Keratinocyte (primary cell): ENCODE measurements around the gene KMT2C. TPM values are rescaled to one million over a fixed set of nuclear protein-coding genes. Genes with fewer than 3 reads are reported as not detected.
"Not testable (repeated sequence)": the region's sequence is repeated elsewhere in the genome, so short reads cannot be mapped to it uniquely, and the experiment has no call there.

Experiments used
- DNase-seq: peaks from one replicate; pipeline ENCODE4 v3.0.0-alpha.2; 2011; ENCODE audit warnings: low read depth, missing footprints, low spot score
- FAIRE-seq: peaks from 2 replicates; lab custom pipeline; 2011; peaks lifted over from hg19 to GRCh38; lab: Jason Lieb, UNC
- H2AFZ ChIP-seq: 2 replicates; pipeline ENCODE4 v1.6.0; 2012; ENCODE audit warnings: low read length, control low read depth, inconsistent platforms; ENCODE audit not compliant: control insufficient read depth
- H3K27ac ChIP-seq: 2 replicates; pipeline ENCODE4 v1.5.1; 2011; ENCODE audit warnings: low read length; ENCODE audit not compliant: control insufficient read depth, insufficient read depth
- H3K27me3 ChIP-seq: 3 replicates; pipeline ENCODE4 v1.6.0; 2011; ENCODE audit warnings: low read length; ENCODE audit not compliant: control insufficient read depth, insufficient read depth; ENCODE audit errors: extremely low read depth
- H3K36me3 ChIP-seq, 2 experiments: 2 replicates in 1 of 2; 3 replicates in 1 of 2; pipeline ENCODE4 v1.5.1; 2011; ENCODE audit warnings: low read length in 2 of 2, mild to moderate bottlenecking in 1 of 2; ENCODE audit not compliant: control insufficient read depth in 2 of 2, insufficient read depth in 2 of 2; ENCODE audit errors: extremely low read depth in 1 of 2
- H3K4me1 ChIP-seq: 3 replicates; pipeline ENCODE4 v1.5.1; 2011; ENCODE audit warnings: low read length; ENCODE audit not compliant: control insufficient read depth, insufficient read depth; ENCODE audit errors: extremely low read depth
- H3K4me2 ChIP-seq: 3 replicates; pipeline ENCODE4 v1.6.0; 2011; ENCODE audit warnings: low read depth, low read length; ENCODE audit not compliant: control insufficient read depth, insufficient read depth; ENCODE audit errors: extremely low read depth
- H3K4me3 ChIP-seq, 3 experiments: fragments of 200-600 bp in 1 of 3; sonication (generic) in 1 of 3; 2 replicates in 2 of 3; 3 replicates in 1 of 3; pipeline ENCODE4 v1.5.1; 2011 to 2016; ENCODE audit warnings: low read length in 3 of 3, mild to moderate bottlenecking in 3 of 3, control low read depth in 2 of 3, inconsistent platforms in 1 of 3, low read depth in 1 of 3, mixed read lengths in 1 of 3, mixed run types in 1 of 3, moderate library complexity in 1 of 3; ENCODE audit not compliant: control insufficient read depth in 2 of 3, insufficient read depth in 2 of 3; ENCODE audit errors: extremely low read depth in 1 of 3
- H3K79me2 ChIP-seq: 2 replicates; pipeline ENCODE4 v1.6.0; 2012; ENCODE audit warnings: low read length; ENCODE audit not compliant: control insufficient read depth, insufficient read depth
- H3K9ac ChIP-seq: 3 replicates; pipeline ENCODE4 v1.6.0; 2011; ENCODE audit warnings: low read length; ENCODE audit not compliant: control insufficient read depth, insufficient read depth; ENCODE audit errors: extremely low read depth
- H3K9me1 ChIP-seq: 3 replicates; pipeline ENCODE4 v1.6.0; 2011; ENCODE audit warnings: low read length; ENCODE audit not compliant: control insufficient read depth, insufficient read depth; ENCODE audit errors: extremely low read depth
- H3K9me3 ChIP-seq: 2 replicates; pipeline ENCODE4 v1.5.1; 2012; ENCODE audit warnings: low read depth, low read length; ENCODE audit not compliant: control insufficient read depth
- H4K20me1 ChIP-seq: 3 replicates; pipeline ENCODE4 v1.6.0; 2011; ENCODE audit warnings: low read length; ENCODE audit not compliant: control insufficient read depth, insufficient read depth; ENCODE audit errors: extremely low read depth
- CTCF ChIP-seq, 3 experiments: IDR thresholded peaks in 1 of 3; conservative IDR thresholded peaks in 1 of 3; optimal IDR thresholded peaks in 1 of 3; 2 replicates in 2 of 3; 3 replicates in 1 of 3; pipeline versions ENCODE3 to v1.5.1; 2011; ENCODE audit warnings: low read length in 3 of 3, mild to moderate bottlenecking in 3 of 3, moderate library complexity in 2 of 3, control low read depth in 1 of 3, inconsistent platforms in 1 of 3; ENCODE audit not compliant: insufficient read depth in 2 of 3; ENCODE audit errors: extremely low read depth in 1 of 3
- EZH2 ChIP-seq: IDR thresholded peaks from one replicate; pipeline ENCODE4 v1.6.1; 2012; ENCODE audit warnings: inconsistent platforms, mild to moderate bottlenecking, low read length, moderate library complexity
- dilution Hi-C: fragments of 300-500 bp; cut with MboI; formaldehyde crosslinking; loops from one replicate; pipeline ENCODE4 v1.7.0; 2020; ENCODE audit warnings: low sequenced_read_pairs; ENCODE audit not compliant: extremely low pct_ligation_motif_present
- polyA plus RNA-seq, 5 experiments: library from polyadenylated mRNA; depleted of rRNA in 3 of 5; stranded (reverse) in 3 of 5; stranded (forward) in 1 of 5; unstranded in 1 of 5; fragments of >200 nt; gene quantifications; 1 replicate in 1 of 5; 2 replicates in 3 of 5; 3 replicates in 1 of 5; pipeline versions ENCODE4 v1.2.1 to v1.2.3, GENCODE V29; 2011 to 2012; ENCODE audit warnings: missing spikeins in 2 of 5, low read depth in 1 of 5, low replicate concordance in 1 of 5

KMT2C gene
- polyA plus RNA-seq, 1 donor (not counting 4 experiments of a cell fraction or from before 2014, with no cell fraction given), result 8.5 TPM

DNA sequence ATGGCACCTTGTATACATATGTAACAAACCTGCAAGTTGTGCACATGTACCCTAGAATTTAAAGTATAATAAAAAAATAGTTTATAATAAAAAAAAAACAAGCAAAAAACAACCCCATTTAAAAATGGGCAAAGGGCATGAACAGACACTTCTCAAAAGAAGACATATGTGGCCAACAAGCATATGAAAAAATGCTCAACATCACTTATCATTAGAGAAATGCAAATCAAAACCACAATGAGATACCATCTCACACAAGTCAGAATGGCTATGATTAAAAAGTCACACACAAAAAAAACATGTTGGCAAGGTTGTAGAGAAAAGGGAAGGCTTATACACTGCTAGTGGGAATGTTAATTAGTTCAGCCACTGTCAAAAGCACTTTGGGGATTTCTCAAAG, 14.9 kb downstream of the KMT2C start:
- H3K4me3 ChIP-seq, H3K36me3 ChIP-seq, H3K9me1 ChIP-seq, H2AFZ ChIP-seq, H3K4me1 ChIP-seq, H3K27me3 ChIP-seq, FAIRE-seq, H3K4me2 ChIP-seq, H3K9me3 ChIP-seq, H4K20me1 ChIP-seq, dilution Hi-C loops, H3K27ac ChIP-seq, H3K9ac ChIP-seq, DNase-seq: not testable (repeated sequence)
- peaks cover 93% of the 10 kb centered on the region for H3K79me2 ChIP-seq

- Histone ChIP-seq H3K9ac (no peak overlapping the region), H2AFZ (no peak overlapping the region), H3K36me3 (no peaks in the 10 kb centered on the region), H3K4me3 (no peak overlapping the region), H3K4me2 (no peak overlapping the region), H3K9me3 (no peaks in the 10 kb centered on the region), H3K79me2 (peaks cover 93% of the 10 kb centered on the region), H3K9me1 (peaks cover 3% of the 10 kb centered on the region), H3K27ac (no peak overlapping the region), H3K4me1 (peaks cover 2% of the 10 kb centered on the region), H4K20me1 (peaks cover 4% of the 10 kb centered on the region), H3K27me3 (no peaks in the 10 kb centered on the region)
- FAIRE-seq (no peak), DNase-seq (no peak)
- TF ChIP-seq EZH2 (no peak), CTCF (optimal IDR thresholded peaks at IDR 0.05 in 1 of 3, IDR thresholded peaks at IDR 0.05 in 1 of 3, conservative IDR thresholded peaks at IDR 0.05 in 1 of 3; ENCODE audit: extremely low read depth in 1 of 3, insufficient read depth in 2 of 3, low read length in 3 of 3) (no peak)
- dilution Hi-C loops, result no loop called here
These were observed 16.1 kb downstream of the KMT2C start for GRCh38 chr7:152419473-152420429.
